HepG2 (cell line): ENCODE measurements around the gene TMEM269. TPM values are rescaled to one million over a fixed set of nuclear protein-coding genes. Genes with fewer than 3 reads are reported as not detected.

Experiments
- ATAC-seq: fragments of 200-7000 bp; cut with Tn5 transposase; 3 replicates; pipeline ENCODE4 v1.9.1; 2020; ENCODE audit warnings: mild to moderate bottlenecking, moderate library complexity
- BruUV-seq: library from RNA; stranded (reverse); fragments of 400-500 nt; replicated peaks from 2 replicates; lab custom pipeline; 2021; lab: Mats Ljungman, UMichigan
- CTCF ChIA-PET: fragments of 300-600 bp; formaldehyde crosslinking; extraction: SDS; loops from one replicate; lab custom pipeline; 2021; ENCODE audit warnings: low total read pairs, inconsistent platforms, low intra/inter-chr PET ratio; lab: Yijun Ruan, JAX
- POLR2A ChIA-PET: fragments of 350-600 bp; sonication (Branson Sonifier 250); formaldehyde crosslinking; loops from one replicate; lab custom pipeline; 2020; ENCODE audit warnings: antibody characterized with exemption, inconsistent platforms; lab: Yijun Ruan, JAX
- DNase-seq: peaks from one replicate; pipeline ENCODE4 v3.0.0-alpha.2; 2015; ENCODE audit warnings: low spot score
- FAIRE-seq: peaks from 3 replicates; lab custom pipeline; 2011; peaks lifted over from hg19 to GRCh38; lab: Jason Lieb, UNC
- H2AFZ ChIP-seq: one replicate; pipeline ENCODE4 v1.6.1; 2011; ENCODE audit warnings: low read length, inconsistent platforms
- H3K27ac ChIP-seq: fragments of 300-600 bp; 3 replicates; pipeline ENCODE4 v1.8.0; 2011; ENCODE audit warnings: mixed run types, mild to moderate bottlenecking, mixed read lengths, low read length, inconsistent platforms; ENCODE audit not compliant: insufficient read depth; ENCODE audit errors: extremely low read length
- H3K27me3 ChIP-seq, 2 experiments: fragments of 200-600 bp in 1 of 2; 2 replicates in 1 of 2; 3 replicates in 1 of 2; pipeline versions ENCODE4 v1.6.0 to v1.8.0; 2011; ENCODE audit warnings: low read length in 2 of 2, mild to moderate bottlenecking in 2 of 2, moderate library complexity in 2 of 2, inconsistent platforms in 1 of 2; ENCODE audit not compliant: insufficient read depth in 2 of 2, control insufficient read depth in 1 of 2
- H3K36me3 ChIP-seq, 2 experiments: fragments of 200-600 bp in 1 of 2; replicated peaks in 1 of 2; 2 replicates in 1 of 2; 3 replicates in 1 of 2; pipeline versions ENCODE4 v1.5.1 to v1.8.0; 2011; ENCODE audit warnings: low read length in 2 of 2, inconsistent platforms in 1 of 2; ENCODE audit not compliant: insufficient read depth in 2 of 2, control insufficient read depth in 1 of 2
- H3K4me1 ChIP-seq: 2 replicates; pipeline ENCODE4 v1.5.1; 2012; ENCODE audit warnings: low read length, inconsistent platforms; ENCODE audit not compliant: insufficient read depth
- H3K4me2 ChIP-seq: 2 replicates; pipeline ENCODE4 v1.6.0; 2011; ENCODE audit warnings: low read depth, low read length, inconsistent platforms
- H3K4me3 ChIP-seq, 3 experiments: fragments of 200-600 bp in 1 of 3; sonication (generic), shearing (Covaris generic) in 1 of 3; replicated peaks in 1 of 3; 2 replicates each; pipeline ENCODE4 v1.5.1; 2011 to 2016; ENCODE audit warnings: low read length in 3 of 3, inconsistent platforms in 2 of 3, low read depth in 2 of 3, mild to moderate bottlenecking in 2 of 3, control low read depth in 1 of 3, mixed read lengths in 1 of 3; ENCODE audit not compliant: insufficient read depth in 1 of 3
- H3K79me2 ChIP-seq: one replicate; pipeline ENCODE4 v1.6.1; 2011; ENCODE audit warnings: low read length, inconsistent platforms; ENCODE audit not compliant: insufficient read depth
- H3K9ac ChIP-seq: 2 replicates; pipeline ENCODE4 v1.6.0; 2011; ENCODE audit warnings: mild to moderate bottlenecking, low read depth, low read length, inconsistent platforms; ENCODE audit not compliant: insufficient read depth
- H3K9me3 ChIP-seq: 2 replicates; pipeline ENCODE4 v1.5.1; 2012; ENCODE audit warnings: mild to moderate bottlenecking, low read length
- H4K20me1 ChIP-seq: 2 replicates; pipeline ENCODE4 v1.6.0; 2011; ENCODE audit warnings: inconsistent platforms, mild to moderate bottlenecking, low read length, moderate library complexity; ENCODE audit not compliant: insufficient read depth
- ASH2L ChIP-seq: fragments of 300-600, 200-600 bp; sonication (generic); IDR thresholded peaks from 2 replicates; pipeline ENCODE4 v1.7.0; 2017; ENCODE audit warnings: low read depth, mild to moderate bottlenecking, moderate library complexity, mixed read lengths, low read length; ENCODE audit not compliant: insufficient read length
- FOXA3 ChIP-seq: IDR thresholded peaks from 2 replicates; pipeline ENCODE4 v1.6.1; 2016; ENCODE audit warnings: missing genetic modification reagents, missing compliant biosample characterization
- IRF2 ChIP-seq: IDR thresholded peaks from 2 replicates; pipeline ENCODE4 v1.6.1; 2018; ENCODE audit warnings: missing genetic modification reagents, missing compliant biosample characterization
- KLF9 ChIP-seq: IDR thresholded peaks from 2 replicates; pipeline ENCODE4 v1.6.1; 2016; ENCODE audit warnings: low read depth
- MED13 ChIP-seq: sonication (generic); formaldehyde crosslinking; IDR thresholded peaks from 2 replicates; pipeline ENCODE4 v1.5.0; 2020; ENCODE audit warnings: missing genetic modification reagents
- NFATC3 ChIP-seq: sonication (generic); formaldehyde crosslinking; IDR thresholded peaks from 2 replicates; pipeline ENCODE4 v1.5.1; 2020; ENCODE audit warnings: mild to moderate bottlenecking, missing genetic modification reagents
- THAP11 ChIP-seq: IDR thresholded peaks from 2 replicates; pipeline ENCODE4 v1.6.1; 2016; ENCODE audit warnings: missing biosample characterization, missing genetic modification reagents
- ZNF563 ChIP-seq: sonication (generic); formaldehyde crosslinking; IDR thresholded peaks from 2 replicates; pipeline ENCODE4 v1.8.0; 2022; ENCODE audit warnings: mild to moderate bottlenecking, moderate library complexity, missing genetic modification reagents
- ZNF773 ChIP-seq: sonication (generic); formaldehyde crosslinking; IDR thresholded peaks from 2 replicates; pipeline ENCODE4 v1.4.0; 2020; ENCODE audit warnings: missing genetic modification reagents, borderline replicate concordance
- WGBS: methylation state at CpG from one replicate; pipeline ENCODE4 v1.1.6; 2017; ENCODE audit warnings: low lambda C conversion rate; 5-methylcytosine and 5-hydroxymethylcytosine counted together
- in situ Hi-C: cut with HindIII; loops from 2 replicates; pipeline ENCODE4 v1.10.0; 2017; ENCODE audit warnings: low pct_unique_long_range_greater_than_20kb; ENCODE audit not compliant: extremely low pct_ligation_motif_present
- intact Hi-C: fragments of 100-400 bp; cut with micrococcal nuclease; formaldehyde crosslinking; loops from one replicate; pipeline ENCODE4 v1.10.0; 2022; ENCODE audit not compliant: unreplicated experiment
- polyA plus RNA-seq, 8 experiments: library from polyadenylated mRNA; depleted of rRNA in 3 of 8; stranded (reverse) in 7 of 8; unstranded in 1 of 8; fragments of >200 nt; fragmentation: Illumina TruSeq in 4 of 8; extraction: Trizol in 4 of 8; gene quantifications; 2 replicates each; pipeline versions ENCODE4 v1.2.1 to v1.2.3, GENCODE V29; 2011 to 2016; ENCODE audit warnings: low read depth in 4 of 8, missing spikeins in 1 of 8, mixed read lengths in 1 of 8; ENCODE audit not compliant: insufficient read depth in 1 of 8
- total RNA-seq, 5 experiments: library from RNA; depleted of rRNA; stranded (reverse); fragments of >200 nt; fragmentation: Illumina TruSeq; extraction: Trizol; gene quantifications; 2 replicates each; pipeline ENCODE4 v1.2.3, GENCODE V29; 2016; ENCODE audit warnings: low read depth in 1 of 5
- TF ChIP-seq, protein P1 (sequence below): sonication (generic); formaldehyde crosslinking; IDR thresholded peaks from one replicate; pipeline ENCODE4 v1.5.1; 2020; ENCODE audit warnings: mild to moderate bottlenecking, missing genetic modification reagents; ENCODE audit errors: not compliant biosample characterization

The TMEM269 gene
- total and polyA plus RNA-seq, 2 of the 13 experiments (the other 11 are each of a cell fraction or from before 2014, with no cell fraction given) = 0.15 to 0.21 TPM

- H3K4me1 ChIP-seq = no peaks in the 10 kb centered on the region
- no TSS peak for BruUV-seq
- intact Hi-C loops (no loop called here), in situ Hi-C loops (no loop called here)
- no peaks in the 10 kb centered on the region for H3K27me3 ChIP-seq
- H3K27ac ChIP-seq = no peak overlapping the region
- H3K9me3 ChIP-seq = no peaks in the 10 kb centered on the region
- no peak overlapping the region for H3K4me2 ChIP-seq
- TF ChIP-seq FOXA3 (CRISPR knock-in tag) = no peak
- no peaks in the 10 kb centered on the region for H3K79me2 ChIP-seq
- ChIA-PET POLR2A (no interaction called here), CTCF (no interaction called here)
- no peaks in the 10 kb centered on the region for H4K20me1 ChIP-seq
- no peaks in the 10 kb centered on the region for H3K36me3 ChIP-seq
- H3K9ac ChIP-seq = no peak overlapping the region
- DNase-seq (no peak), ATAC-seq (no peak), FAIRE-seq (no peak)
- WGBS = 79% methylated on average over 5 of the region's 5 CpGs
- no peak overlapping the region for H2AFZ ChIP-seq
- no peak overlapping the region for H3K4me3 ChIP-seq
Measured at GRCh38 chr1:42797979-42798378, 13.2 kb downstream of the TMEM269 start.

- Histone ChIP-seq H3K9ac (no peak overlapping the region), H3K79me2 (no peaks in the 10 kb centered on the region), H2AFZ (no peak overlapping the region), H3K36me3 (peaks cover 0 to 2% of the 10 kb centered on the region in 2 experiments; a peak in 1 of 5 replicates), H4K20me1 (no peaks in the 10 kb centered on the region), H3K4me3 (no peak overlapping the region), H3K4me2 (no peak overlapping the region), H3K9me3 (no peaks in the 10 kb centered on the region), H3K27ac (no peak overlapping the region), H3K27me3 (no peaks in the 10 kb centered on the region), H3K4me1 (no peaks in the 10 kb centered on the region)
- 87% methylated on average over 8 of the region's 8 CpGs for WGBS
- intact Hi-C loops = no loop called here
- no peak for DNase-seq
- in situ Hi-C loops = no loop called here
- BruUV-seq = no TSS peak
- POLR2A ChIA-PET = no interaction called here
- ATAC-seq = no peak
- FAIRE-seq = no peak
- CTCF ChIA-PET = no interaction called here
- TF ChIP-seq NFATC3 (CRISPR knock-in tag) = no peak
- no peak for TF ChIP-seq ZNF773 (CRISPR knock-in tag)
- TF ChIP-seq IRF2 (CRISPR knock-in tag) = no peak
- TF ChIP-seq KLF9 = no peak
- no peak for TF ChIP-seq ZNF563
- TF ChIP-seq, protein P1, sequence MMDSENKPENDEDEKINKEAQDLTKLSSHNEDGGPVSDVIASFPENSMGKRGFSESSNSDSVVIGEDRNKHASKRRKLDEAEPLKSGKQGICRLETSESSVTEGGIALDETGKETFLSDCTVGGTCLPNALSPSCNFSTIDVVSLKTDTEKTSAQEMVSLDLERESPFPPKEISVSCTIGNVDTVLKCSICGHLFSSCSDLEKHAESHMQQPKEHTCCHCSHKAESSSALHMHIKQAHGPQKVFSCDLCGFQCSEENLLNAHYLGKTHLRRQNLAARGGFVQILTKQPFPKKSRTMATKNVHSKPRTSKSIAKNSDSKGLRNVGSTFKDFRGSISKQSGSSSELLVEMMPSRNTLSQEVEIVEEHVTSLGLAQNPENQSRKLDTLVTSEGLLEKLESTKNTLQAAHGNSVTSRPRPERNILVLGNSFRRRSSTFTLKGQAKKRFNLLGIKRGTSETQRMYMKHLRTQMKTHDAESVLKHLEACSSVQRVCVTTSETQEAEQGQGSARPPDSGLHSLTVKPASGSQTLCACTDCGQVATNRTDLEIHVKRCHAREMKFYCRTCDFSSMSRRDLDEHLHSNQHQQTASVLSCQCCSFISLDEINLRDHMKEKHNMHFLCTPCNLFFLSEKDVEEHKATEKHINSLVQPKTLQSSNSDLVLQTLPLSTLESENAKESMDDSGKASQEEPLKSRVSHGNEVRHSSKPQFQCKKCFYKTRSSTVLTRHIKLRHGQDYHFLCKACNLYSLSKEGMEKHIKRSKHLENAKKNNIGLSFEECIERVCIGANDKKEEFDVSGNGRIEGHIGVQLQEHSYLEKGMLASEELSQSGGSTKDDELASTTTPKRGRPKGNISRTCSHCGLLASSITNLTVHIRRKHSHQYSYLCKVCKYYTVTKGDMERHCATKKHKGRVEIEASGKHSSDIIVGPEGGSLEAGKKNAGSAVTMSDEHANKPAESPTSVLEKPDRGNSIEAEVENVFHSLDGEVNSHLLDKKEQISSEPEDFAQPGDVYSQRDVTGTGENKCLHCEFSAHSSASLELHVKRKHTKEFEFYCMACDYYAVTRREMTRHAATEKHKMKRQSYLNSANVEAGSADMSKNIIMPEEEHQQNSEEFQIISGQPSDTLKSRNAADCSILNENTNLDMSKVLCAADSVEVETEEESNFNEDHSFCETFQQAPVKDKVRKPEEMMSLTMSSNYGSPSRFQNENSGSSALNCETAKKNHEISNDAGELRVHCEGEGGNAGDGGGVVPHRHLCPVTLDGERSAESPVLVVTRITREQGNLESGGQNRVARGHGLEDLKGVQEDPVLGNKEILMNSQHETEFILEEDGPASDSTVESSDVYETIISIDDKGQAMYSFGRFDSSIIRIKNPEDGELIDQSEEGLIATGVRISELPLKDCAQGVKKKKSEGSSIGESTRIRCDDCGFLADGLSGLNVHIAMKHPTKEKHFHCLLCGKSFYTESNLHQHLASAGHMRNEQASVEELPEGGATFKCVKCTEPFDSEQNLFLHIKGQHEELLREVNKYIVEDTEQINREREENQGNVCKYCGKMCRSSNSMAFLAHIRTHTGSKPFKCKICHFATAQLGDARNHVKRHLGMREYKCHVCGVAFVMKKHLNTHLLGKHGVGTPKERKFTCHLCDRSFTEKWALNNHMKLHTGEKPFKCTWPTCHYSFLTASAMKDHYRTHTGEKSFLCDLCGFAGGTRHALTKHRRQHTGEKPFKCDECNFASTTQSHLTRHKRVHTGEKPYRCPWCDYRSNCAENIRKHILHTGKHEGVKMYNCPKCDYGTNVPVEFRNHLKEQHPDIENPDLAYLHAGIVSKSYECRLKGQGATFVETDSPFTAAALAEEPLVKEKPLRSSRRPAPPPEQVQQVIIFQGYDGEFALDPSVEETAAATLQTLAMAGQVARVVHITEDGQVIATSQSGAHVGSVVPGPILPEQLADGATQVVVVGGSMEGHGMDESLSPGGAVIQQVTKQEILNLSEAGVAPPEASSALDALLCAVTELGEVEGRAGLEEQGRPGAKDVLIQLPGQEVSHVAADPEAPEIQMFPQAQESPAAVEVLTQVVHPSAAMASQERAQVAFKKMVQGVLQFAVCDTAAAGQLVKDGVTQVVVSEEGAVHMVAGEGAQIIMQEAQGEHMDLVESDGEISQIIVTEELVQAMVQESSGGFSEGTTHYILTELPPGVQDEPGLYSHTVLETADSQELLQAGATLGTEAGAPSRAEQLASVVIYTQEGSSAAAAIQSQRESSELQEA = no peak
- no peak for TF ChIP-seq THAP11 (CRISPR knock-in tag)
- TF ChIP-seq MED13 = no peak
- no peak for TF ChIP-seq ASH2L
Measured at GRCh38 chr1:42801832-42802473, 17.2 kb downstream of the TMEM269 start.
